GM21786 (cell line): Measurements from ENCODE around the gene HDAC10.

Source experiments
- ATAC-seq: cut with Tn5 transposase; IDR thresholded peaks from one replicate; pipeline ENCODE4 v1.9.1; 2021; ENCODE audit not compliant: unreplicated experiment

The HDAC10 gene

GRCh38 chr22:50271519-50271970, 20.5 kb upstream of the HDAC10 start:
- ATAC-seq: no peak

- no peak for ATAC-seq
Measured at GRCh38 chr22:50270666-50271394, 19.8 kb upstream of the HDAC10 start.

GRCh38 chr22:50269970-50270665, 19.1 kb upstream of the HDAC10 start, which contains the start of gene MAPK11:
TSS of gene MAPK11 (minus strand) at chr22:50270380. CDS start at chr22:50270292, 88 bp downstream.
- ATAC-seq: no peak

- ATAC-seq: no peak
Measured at GRCh38 chr22:50269573-50269969, 18.5 kb upstream of the HDAC10 start.

- ATAC-seq: no peak
Measured at GRCh38 chr22:50268655-50269113, 17.6 kb upstream of the HDAC10 start.

- ATAC-seq: no peak
Measured at GRCh38 chr22:50267591-50268390, 16.7 kb upstream of the HDAC10 start.

- ATAC-seq: no peak
Measured at GRCh38 chr22:50266994-50267393, 15.9 kb upstream of the HDAC10 start.

- ATAC-seq: no peak
Measured at GRCh38 chr22:50264946-50265669, 14.0 kb upstream of the HDAC10 start.

- no peak for ATAC-seq
Measured at GRCh38 chr22:50264104-50264745, 13.2 kb upstream of the HDAC10 start.

GRCh38 chr22:50262973-50263617, 12.0 kb upstream of the HDAC10 start:
- no peak for ATAC-seq

GRCh38 chr22:50262460-50262911, 11.4 kb upstream of the HDAC10 start:
- no peak for ATAC-seq

GRCh38 chr22:50261615-50262459, 10.8 kb upstream of the HDAC10 start, which contains the start of gene MAPK12:
TSS of gene MAPK12 (minus strand) at chr22:50261683. CDS start at chr22:50261509, 174 bp downstream.
- ATAC-seq: no peak

- no peak for ATAC-seq
Measured at GRCh38 chr22:50260801-50261614, 9.9 kb upstream of the HDAC10 start.

- ATAC-seq: no peak
Measured at GRCh38 chr22:50260434-50260800, 9.4 kb upstream of the HDAC10 start.

- no peak for ATAC-seq
Measured at GRCh38 chr22:50259302-50259701, 8.2 kb upstream of the HDAC10 start.

GRCh38 chr22:50258361-50259292, 7.6 kb upstream of the HDAC10 start:
- ATAC-seq: no peak
